ENCODE results near the gene ASPSCR1. TPM values are rescaled to one million over a fixed set of nuclear protein-coding genes. Genes with fewer than 3 reads are reported as not detected.

The ASPSCR1 gene
- total and polyA plus RNA-seq, 2 of the 13 experiments (the other 11 are each of a cell fraction or from before 2014, with no cell fraction given), result 274 to 314 TPM

- peak; percentile 15; the same call in 1 of the 2 replicates for TF ChIP-seq TBX2 (CRISPR knock-in tag; IDR thresholded peaks at IDR 0.05; ENCODE audit: borderline replicate concordance)
- no peak for TF ChIP-seq SP5 (CRISPR knock-in tag; IDR thresholded peaks at IDR 0.05; ENCODE audit: borderline replicate concordance, low read depth)
- TF ChIP-seq ZNF562 (CRISPR knock-in tag; IDR thresholded peaks at IDR 0.05; ENCODE audit: borderline replicate concordance), result no peak
- TF ChIP-seq DMAP1 (CRISPR knock-in tag; IDR thresholded peaks at IDR 0.05), result no peak; the same call in 1 of the 2 replicates
- TF ChIP-seq ELF1 (CRISPR knock-in tag; IDR thresholded peaks at IDR 0.05), result no peak
- TF ChIP-seq NR2F2 (IDR thresholded peaks at IDR 0.05; ENCODE audit: borderline replicate concordance, low read depth), result 0 out of 2 replicates have a peak, but pooled peaks have one; percentile 41
- TF ChIP-seq ZNF138 (CRISPR knock-in tag; IDR thresholded peaks at IDR 0.05; ENCODE audit: low read depth), result 0 out of 2 replicates have a peak, but pooled peaks have one; percentile 40
- peak; percentile 40; the same call in 1 of the 2 replicates for TF ChIP-seq ZNF800 (CRISPR knock-in tag; IDR thresholded peaks at IDR 0.05)
- TF ChIP-seq ZNF788 (CRISPR knock-in tag; IDR thresholded peaks at IDR 0.05; ENCODE audit: borderline replicate concordance), result no peak
- 0 out of 2 replicates have a peak, but pooled peaks have one; percentile 6 for TF ChIP-seq MIER3 (CRISPR knock-in tag; IDR thresholded peaks at IDR 0.05; ENCODE audit: borderline replicate concordance)
- no peak for TF ChIP-seq GRHL1 (CRISPR knock-in tag; conservative IDR thresholded peaks at IDR 0.05)
- no peak for TF ChIP-seq YY1 (IDR thresholded peaks at IDR 0.05; ENCODE audit: insufficient read depth, insufficient replicate concordance, low read depth, low read length)
- no peak for TF ChIP-seq ZHX2 (IDR thresholded peaks at IDR 0.05; ENCODE audit: low read depth)
- TF ChIP-seq ZHX2 (CRISPR knock-in tag; IDR thresholded peaks at IDR 0.05; ENCODE audit: borderline replicate concordance), result 0 out of 2 replicates have a peak, but pooled peaks have one; percentile 61
- TF ChIP-seq ZBTB46 (CRISPR knock-in tag; IDR thresholded peaks at IDR 0.05; ENCODE audit: borderline replicate concordance), result no peak; the same call in 1 of the 2 replicates
- no peak for TF ChIP-seq HHEX (CRISPR knock-in tag; IDR thresholded peaks at IDR 0.05)
- TF ChIP-seq SKI (IDR thresholded peaks at IDR 0.05; ENCODE audit: partially characterized antibody), result no peak
Observed at GRCh38 chr17:81961521-81962498, 15.6 kb upstream of the ASPSCR1 start (continued).
